ENCODE results near the gene RASAL2.

The RASAL2 gene

DNA sequence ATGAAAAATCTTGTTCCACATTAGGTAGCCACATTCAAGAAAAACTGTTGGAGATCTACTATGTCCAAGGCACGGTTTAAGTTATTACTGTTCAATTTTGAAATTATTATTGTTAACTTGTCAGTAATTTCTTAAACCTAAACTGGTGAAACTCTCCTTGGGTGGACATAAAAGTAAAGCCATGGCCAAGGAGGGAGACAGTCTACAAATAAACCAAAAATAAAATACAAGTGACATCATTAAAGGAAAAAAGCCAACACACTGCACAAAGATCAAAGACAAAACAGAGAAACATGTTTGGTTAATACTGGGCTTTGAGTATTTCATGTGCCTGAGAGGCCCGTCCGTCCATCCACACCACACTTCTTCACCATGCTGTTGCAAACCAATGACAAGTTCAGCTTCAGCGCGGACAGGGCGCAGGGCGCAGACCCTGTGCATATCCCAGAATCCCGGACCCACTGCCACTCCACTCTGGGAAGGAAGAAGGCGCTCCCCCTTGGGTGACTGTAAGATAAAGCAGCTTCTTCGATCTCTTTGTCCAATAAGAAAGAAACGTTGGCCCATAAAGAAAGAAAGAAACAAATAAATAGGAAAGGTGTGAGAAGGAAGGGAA lies 918 bp upstream of the RASAL2 start:
- Histone ChIP-seq H3K27me3 (ENCODE audit: control insufficient read depth, insufficient read depth, low read length, poor library complexity, severe bottlenecking) (no peaks in the 10 kb centered on the region), H3K36me3 (ENCODE audit: control insufficient read depth, insufficient read depth, low read length) (no peaks in the 10 kb centered on the region), H3K4me3 (ENCODE audit: insufficient read depth, low read depth, low read length) (peak overlapping the region; percentile 95), H3K9me3 (ENCODE audit: control insufficient read depth, low read length) (no peaks in the 10 kb centered on the region), H3K27ac (ENCODE audit: insufficient read depth, low read depth, low read length, poor library complexity, severe bottlenecking) (peak overlapping the region; percentile 78), H3K4me1 (ENCODE audit: control insufficient read depth, insufficient read depth, low read length) (peaks cover 11% of the 10 kb centered on the region)
- 8 to 9% methylated on average over 11 of the region's 11 CpGs for WGBS, 2 experiments

DNA sequence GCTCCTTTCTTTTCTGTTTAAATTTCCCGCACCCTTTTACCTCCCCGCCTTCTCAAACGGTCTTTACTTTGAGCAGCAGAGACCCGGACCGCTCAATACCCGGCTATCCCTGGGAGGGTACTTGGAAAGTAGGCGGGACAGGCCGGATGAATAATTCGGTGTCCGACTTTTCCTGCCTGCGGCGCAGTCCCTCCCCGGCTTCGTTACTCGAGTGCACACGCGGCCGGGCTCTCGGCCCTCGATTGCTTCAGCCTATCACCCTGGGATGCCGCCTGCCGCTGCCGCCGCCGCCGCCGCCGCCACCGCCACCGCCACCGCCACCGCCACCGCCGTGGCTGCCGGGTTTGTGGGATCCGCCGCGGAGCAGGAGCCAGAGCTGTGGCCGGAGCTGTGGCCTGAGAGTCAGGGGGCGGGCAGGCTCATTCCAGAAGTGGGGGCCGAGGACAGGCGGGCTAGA lies 382 bp upstream of the RASAL2 start:
- Histone ChIP-seq H3K4me1 (ENCODE audit: control insufficient read depth, insufficient read depth, low read length) (peaks cover 14% of the 10 kb centered on the region), H3K36me3 (ENCODE audit: control insufficient read depth, insufficient read depth, low read length) (no peaks in the 10 kb centered on the region), H3K27ac (ENCODE audit: insufficient read depth, low read depth, low read length, poor library complexity, severe bottlenecking) (peak overlapping the region; percentile 94), H3K4me3 (ENCODE audit: insufficient read depth, low read depth, low read length) (peak overlapping the region; percentile 95), H3K27me3 (ENCODE audit: control insufficient read depth, insufficient read depth, low read length, poor library complexity, severe bottlenecking) (no peaks in the 10 kb centered on the region), H3K9me3 (ENCODE audit: control insufficient read depth, low read length) (no peaks in the 10 kb centered on the region)
- 0% methylated on average over 42 of the region's 42 CpGs for WGBS, 2 experiments

DNA sequence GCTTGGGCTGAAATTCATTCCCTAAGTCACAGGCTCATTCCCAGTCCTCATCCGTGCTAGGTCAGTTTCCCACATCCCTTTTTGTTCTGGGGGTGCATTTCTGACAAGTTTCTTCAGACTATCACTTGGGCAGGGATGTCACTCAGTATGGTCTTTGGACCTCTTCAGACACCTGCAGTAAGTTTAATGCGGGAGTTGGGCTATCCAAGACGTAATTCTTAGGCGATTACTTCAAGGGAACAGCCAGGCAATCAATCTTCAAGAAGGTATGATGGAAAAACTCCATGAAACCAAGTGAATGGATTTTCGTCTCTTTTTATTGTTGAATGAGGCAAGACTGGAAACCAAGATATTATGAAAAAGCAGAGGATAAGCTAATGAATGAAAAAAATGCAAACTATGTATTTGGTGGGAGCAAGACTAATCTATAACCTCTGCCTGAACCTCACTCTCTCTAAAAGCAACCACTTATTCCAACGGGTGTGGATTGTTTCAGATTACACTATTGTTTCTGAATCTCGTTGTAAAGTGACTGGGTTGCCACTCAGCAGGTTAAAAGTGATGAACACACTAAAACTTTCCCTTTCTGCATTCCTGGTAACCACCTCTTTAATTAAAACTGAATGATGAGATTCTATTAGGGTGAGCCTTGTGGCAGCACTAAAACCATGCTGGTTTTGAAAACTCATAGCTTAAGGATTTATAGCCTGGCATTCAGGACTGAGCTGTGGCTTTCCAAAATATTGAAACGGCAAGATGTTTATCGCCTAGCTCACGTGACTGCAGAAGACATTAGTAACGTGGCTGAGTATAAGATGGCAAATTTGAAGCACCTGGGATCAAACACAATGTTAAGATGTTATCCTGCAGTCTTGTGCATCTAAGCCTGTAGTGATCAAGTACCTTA lies 1.1 kb downstream of the RASAL2 start:
- peaks cover 14% of the 10 kb centered on the region for H3K4me1 ChIP-seq (ENCODE audit: control insufficient read depth, insufficient read depth, low read length)
- WGBS, 2 experiments: 20% methylated on average over 10 to 11 of the region's 11 CpGs
- H3K27ac ChIP-seq (ENCODE audit: insufficient read depth, low read depth, low read length, poor library complexity, severe bottlenecking): no peak overlapping the region
- no peaks in the 10 kb centered on the region for H3K27me3 ChIP-seq (ENCODE audit: control insufficient read depth, insufficient read depth, low read length, poor library complexity, severe bottlenecking)
- H3K36me3 ChIP-seq (ENCODE audit: control insufficient read depth, insufficient read depth, low read length): no peaks in the 10 kb centered on the region
- H3K4me3 ChIP-seq (ENCODE audit: insufficient read depth, low read depth, low read length): peak overlapping the region; percentile 95
- H3K9me3 ChIP-seq (ENCODE audit: control insufficient read depth, low read length): no peaks in the 10 kb centered on the region

DNA sequence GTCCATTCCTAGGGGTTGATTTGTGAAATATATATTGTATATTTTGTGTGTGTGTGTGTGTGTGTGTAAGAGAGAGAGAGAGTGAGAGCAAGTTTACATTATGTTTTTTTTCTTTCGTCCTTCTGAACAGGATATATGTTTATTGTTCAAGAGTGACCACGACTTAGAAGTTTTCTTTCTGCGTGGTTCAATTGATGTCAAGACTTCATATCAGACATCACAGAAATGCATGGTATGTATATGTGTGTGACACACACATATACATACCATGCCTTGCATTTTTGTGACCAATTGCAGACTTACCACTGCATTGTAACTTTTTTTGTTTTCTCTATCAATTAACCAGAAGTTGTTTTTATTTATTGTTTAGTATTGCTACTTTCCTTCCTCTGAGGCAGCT lies 2.5 kb downstream of the RASAL2 start:
- H3K4me3 ChIP-seq (ENCODE audit: insufficient read depth, low read depth, low read length): no peak overlapping the region
- H3K4me1 ChIP-seq (ENCODE audit: control insufficient read depth, insufficient read depth, low read length): peaks cover 14% of the 10 kb centered on the region
- 85 to 93% methylated on average over 2 of the region's 3 CpGs for WGBS, 2 experiments
- H3K9me3 ChIP-seq (ENCODE audit: control insufficient read depth, low read length): no peaks in the 10 kb centered on the region
- H3K36me3 ChIP-seq (ENCODE audit: control insufficient read depth, insufficient read depth, low read length): no peaks in the 10 kb centered on the region
- no peak overlapping the region for H3K27ac ChIP-seq (ENCODE audit: insufficient read depth, low read depth, low read length, poor library complexity, severe bottlenecking)
- H3K27me3 ChIP-seq (ENCODE audit: control insufficient read depth, insufficient read depth, low read length, poor library complexity, severe bottlenecking): no peaks in the 10 kb centered on the region

DNA sequence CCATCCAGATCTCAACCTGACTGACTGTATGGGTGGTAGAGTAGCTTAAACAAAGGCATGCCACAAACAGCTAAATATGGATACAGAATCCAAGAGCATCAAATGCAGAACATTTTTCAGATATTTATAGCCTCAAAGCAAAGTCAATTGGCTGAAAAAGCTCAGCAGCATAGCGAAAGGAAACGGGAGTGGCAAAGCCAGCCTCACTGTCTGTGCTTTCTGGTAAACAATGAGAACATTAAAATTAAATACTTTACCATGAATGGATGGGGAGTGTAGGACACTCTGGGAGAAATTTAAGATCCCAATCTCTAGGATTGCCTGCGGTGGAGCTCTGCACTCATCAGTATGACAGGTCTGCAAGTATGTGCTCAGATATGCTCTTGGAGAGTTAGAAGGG lies 4.4 kb downstream of the RASAL2 start:
- Histone ChIP-seq H3K4me1 (ENCODE audit: control insufficient read depth, insufficient read depth, low read length) (peaks cover 14% of the 10 kb centered on the region), H3K27ac (ENCODE audit: insufficient read depth, low read depth, low read length, poor library complexity, severe bottlenecking) (no peak overlapping the region), H3K36me3 (ENCODE audit: control insufficient read depth, insufficient read depth, low read length) (no peaks in the 10 kb centered on the region), H3K27me3 (ENCODE audit: control insufficient read depth, insufficient read depth, low read length, poor library complexity, severe bottlenecking) (no peaks in the 10 kb centered on the region), H3K9me3 (ENCODE audit: control insufficient read depth, low read length) (no peaks in the 10 kb centered on the region), H3K4me3 (ENCODE audit: insufficient read depth, low read depth, low read length) (no peak overlapping the region)
- 71 to 89% methylated on average over 1 to 3 of the region's 3 CpGs for WGBS, 2 experiments

DNA sequence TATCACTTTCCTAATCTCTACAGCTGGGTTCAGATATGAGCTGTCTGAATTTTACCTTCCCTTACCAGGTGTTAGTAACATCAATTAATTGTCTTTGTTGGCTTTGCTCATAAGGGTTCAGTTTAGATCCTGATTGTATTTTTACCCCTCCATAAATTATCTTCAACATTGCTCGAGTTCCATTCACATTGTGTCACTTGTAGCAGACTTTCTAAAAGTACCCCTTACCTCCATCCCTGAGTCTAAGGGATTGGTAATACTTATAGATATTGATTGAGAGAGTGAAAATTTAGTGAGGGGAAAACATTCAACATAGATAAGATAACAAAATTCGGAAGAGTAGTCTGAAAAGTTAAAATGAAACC lies 7.3 kb downstream of the RASAL2 start:
- no peaks in the 10 kb centered on the region for H3K27me3 ChIP-seq (ENCODE audit: control insufficient read depth, insufficient read depth, low read length, poor library complexity, severe bottlenecking)
- no peak overlapping the region for H3K27ac ChIP-seq (ENCODE audit: insufficient read depth, low read depth, low read length, poor library complexity, severe bottlenecking)
- no peak overlapping the region for H3K4me3 ChIP-seq (ENCODE audit: insufficient read depth, low read depth, low read length)
- H3K36me3 ChIP-seq (ENCODE audit: control insufficient read depth, insufficient read depth, low read length): no peaks in the 10 kb centered on the region
- no peaks in the 10 kb centered on the region for H3K9me3 ChIP-seq (ENCODE audit: control insufficient read depth, low read length)
- WGBS, 2 experiments: 93 to 94% methylated on average over 1 to 2 of the region's 2 CpGs
- H3K4me1 ChIP-seq (ENCODE audit: control insufficient read depth, insufficient read depth, low read length): peaks cover 3% of the 10 kb centered on the region

DNA sequence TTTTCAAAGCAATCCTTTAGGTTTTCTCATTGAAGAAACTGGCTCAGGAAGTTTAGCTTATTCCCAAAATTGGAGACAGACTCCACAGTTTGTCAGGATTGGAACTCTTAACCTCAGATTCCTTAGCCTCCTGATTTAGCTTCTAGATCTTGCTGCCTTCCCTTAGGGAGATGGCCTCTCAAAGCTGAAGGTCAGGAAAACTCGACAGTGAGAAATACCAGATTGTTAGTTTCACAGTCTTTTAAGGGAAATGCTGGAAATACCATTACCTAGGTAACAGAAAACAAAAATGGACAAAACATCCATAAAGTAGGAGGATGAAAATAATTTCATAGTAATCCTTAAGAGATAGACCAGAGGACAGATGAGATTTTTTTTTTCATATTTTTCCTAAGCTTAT lies 7.8 kb downstream of the RASAL2 start:
- Histone ChIP-seq H3K36me3 (ENCODE audit: control insufficient read depth, insufficient read depth, low read length) (no peaks in the 10 kb centered on the region), H3K4me3 (ENCODE audit: insufficient read depth, low read depth, low read length) (no peak overlapping the region), H3K4me1 (ENCODE audit: control insufficient read depth, insufficient read depth, low read length) (peaks cover 3% of the 10 kb centered on the region), H3K9me3 (ENCODE audit: control insufficient read depth, low read length) (no peaks in the 10 kb centered on the region), H3K27me3 (ENCODE audit: control insufficient read depth, insufficient read depth, low read length, poor library complexity, severe bottlenecking) (no peaks in the 10 kb centered on the region), H3K27ac (ENCODE audit: insufficient read depth, low read depth, low read length, poor library complexity, severe bottlenecking) (no peak overlapping the region)
- 70 to 83% methylated on average over 1 of the region's 1 CpG for WGBS, 2 experiments

DNA sequence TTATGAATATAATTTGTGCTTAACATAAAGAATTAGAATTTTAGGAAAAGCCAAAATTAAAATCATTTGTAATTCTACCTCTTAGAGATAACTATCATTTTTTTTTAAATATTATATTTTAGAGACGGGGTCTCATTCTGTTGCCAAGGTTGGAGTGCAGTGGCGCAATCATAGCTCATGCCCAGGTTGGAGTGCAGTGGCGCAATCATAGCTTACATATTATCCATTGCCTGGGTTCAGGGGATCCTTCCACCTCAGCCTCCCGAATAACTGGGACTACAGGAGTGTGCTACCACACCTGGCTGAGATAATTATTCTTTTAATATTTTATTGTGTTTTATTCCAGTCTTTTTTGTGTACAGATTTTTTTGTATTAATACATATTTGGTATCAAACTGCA lies 8.3 kb downstream of the RASAL2 start:
- WGBS, 2 experiments: 95 to 96% methylated on average over 3 of the region's 4 CpGs
- no peaks in the 10 kb centered on the region for H3K27me3 ChIP-seq (ENCODE audit: control insufficient read depth, insufficient read depth, low read length, poor library complexity, severe bottlenecking)
- no peak overlapping the region for H3K27ac ChIP-seq (ENCODE audit: insufficient read depth, low read depth, low read length, poor library complexity, severe bottlenecking)
- H3K9me3 ChIP-seq (ENCODE audit: control insufficient read depth, low read length): no peaks in the 10 kb centered on the region
- H3K4me3 ChIP-seq (ENCODE audit: insufficient read depth, low read depth, low read length): no peak overlapping the region
- no peaks in the 10 kb centered on the region for H3K36me3 ChIP-seq (ENCODE audit: control insufficient read depth, insufficient read depth, low read length)
- H3K4me1 ChIP-seq (ENCODE audit: control insufficient read depth, insufficient read depth, low read length): peaks cover 3% of the 10 kb centered on the region

DNA sequence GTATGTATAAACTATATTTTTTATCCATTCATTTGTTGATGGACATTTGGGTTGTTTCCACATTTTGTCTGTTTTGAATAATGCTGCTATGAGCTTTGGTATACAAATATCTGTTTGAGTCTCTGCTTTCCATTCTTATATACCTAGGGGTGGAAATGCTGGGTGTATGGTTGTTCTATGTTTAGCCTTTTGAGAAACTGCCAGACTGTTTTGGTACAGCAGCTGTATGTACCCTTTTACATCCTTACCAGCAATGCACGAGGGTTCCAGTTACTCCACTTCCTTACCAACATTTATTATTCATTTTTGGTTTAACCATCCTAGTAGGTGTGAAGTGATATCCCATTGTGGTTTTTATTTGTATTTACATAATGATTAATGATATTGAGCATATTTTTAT lies 13.9 kb downstream of the RASAL2 start:
- no peaks in the 10 kb centered on the region for H3K36me3 ChIP-seq (ENCODE audit: control insufficient read depth, insufficient read depth, low read length)
- H3K27me3 ChIP-seq (ENCODE audit: control insufficient read depth, insufficient read depth, low read length, poor library complexity, severe bottlenecking): no peaks in the 10 kb centered on the region
- no peak overlapping the region for H3K4me3 ChIP-seq (ENCODE audit: insufficient read depth, low read depth, low read length)
- 88 to 89% methylated on average over 1 of the region's 1 CpG for WGBS, 2 experiments
- H3K27ac ChIP-seq (ENCODE audit: insufficient read depth, low read depth, low read length, poor library complexity, severe bottlenecking): no peak overlapping the region
- no peaks in the 10 kb centered on the region for H3K9me3 ChIP-seq (ENCODE audit: control insufficient read depth, low read length)
- no peaks in the 10 kb centered on the region for H3K4me1 ChIP-seq (ENCODE audit: control insufficient read depth, insufficient read depth, low read length)

DNA sequence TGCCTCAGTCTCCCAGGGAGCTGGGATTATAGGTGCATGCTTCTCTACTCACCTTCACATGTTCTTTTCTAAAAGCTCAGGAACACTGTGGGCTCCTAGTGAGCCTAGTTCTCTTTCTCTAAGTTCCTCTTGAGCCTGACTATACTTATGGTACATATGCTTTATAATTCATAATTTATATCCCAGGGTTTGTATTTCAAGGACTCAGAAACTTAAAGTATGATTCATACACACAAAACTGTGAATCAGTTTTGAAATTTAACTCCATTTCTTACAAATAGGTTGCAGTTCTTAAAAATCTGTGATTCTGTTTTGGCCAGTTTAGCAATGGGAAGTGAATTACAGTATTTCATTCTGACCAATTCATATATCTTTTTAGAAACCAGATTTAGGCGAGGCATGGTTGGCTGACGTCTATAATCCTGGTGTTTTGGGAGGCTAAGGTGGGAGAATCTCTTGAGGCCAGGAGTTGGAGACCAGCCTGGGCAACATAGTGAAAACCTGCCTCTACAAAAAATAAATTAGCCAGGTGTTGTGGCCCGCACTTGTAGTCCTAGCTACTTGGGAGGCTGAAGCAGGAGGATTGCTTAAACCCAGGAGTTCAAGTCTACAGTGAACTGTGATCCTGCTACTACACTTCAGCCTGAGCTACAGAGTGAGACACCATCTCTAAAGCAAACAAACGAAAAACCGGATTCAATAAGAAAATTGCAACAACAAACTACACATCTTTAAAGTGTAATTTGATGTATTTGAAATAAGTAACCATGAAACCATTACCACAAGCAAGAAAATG lies 15.6 kb downstream of the RASAL2 start:
- 93 to 100% methylated on average over 3 to 5 of the region's 5 CpGs for WGBS, 2 experiments
- Histone ChIP-seq H3K27me3 (ENCODE audit: control insufficient read depth, insufficient read depth, low read length, poor library complexity, severe bottlenecking) (no peaks in the 10 kb centered on the region), H3K9me3 (ENCODE audit: control insufficient read depth, low read length) (no peaks in the 10 kb centered on the region), H3K27ac (ENCODE audit: insufficient read depth, low read depth, low read length, poor library complexity, severe bottlenecking) (no peak overlapping the region), H3K36me3 (ENCODE audit: control insufficient read depth, insufficient read depth, low read length) (no peaks in the 10 kb centered on the region), H3K4me1 (ENCODE audit: control insufficient read depth, insufficient read depth, low read length) (no peaks in the 10 kb centered on the region), H3K4me3 (ENCODE audit: insufficient read depth, low read depth, low read length) (no peak overlapping the region)
